Measurements from ENCODE around the gene SSU72.
"Not testable (repeated sequence)": the region's sequence is repeated elsewhere in the genome, so short reads cannot be mapped to it uniquely, and the experiment has no call there.

GRCh38 chr1:1509465-1509850 lies 65.2 kb downstream of the SSU72 start:
- TF ChIP-seq, protein P1, sequence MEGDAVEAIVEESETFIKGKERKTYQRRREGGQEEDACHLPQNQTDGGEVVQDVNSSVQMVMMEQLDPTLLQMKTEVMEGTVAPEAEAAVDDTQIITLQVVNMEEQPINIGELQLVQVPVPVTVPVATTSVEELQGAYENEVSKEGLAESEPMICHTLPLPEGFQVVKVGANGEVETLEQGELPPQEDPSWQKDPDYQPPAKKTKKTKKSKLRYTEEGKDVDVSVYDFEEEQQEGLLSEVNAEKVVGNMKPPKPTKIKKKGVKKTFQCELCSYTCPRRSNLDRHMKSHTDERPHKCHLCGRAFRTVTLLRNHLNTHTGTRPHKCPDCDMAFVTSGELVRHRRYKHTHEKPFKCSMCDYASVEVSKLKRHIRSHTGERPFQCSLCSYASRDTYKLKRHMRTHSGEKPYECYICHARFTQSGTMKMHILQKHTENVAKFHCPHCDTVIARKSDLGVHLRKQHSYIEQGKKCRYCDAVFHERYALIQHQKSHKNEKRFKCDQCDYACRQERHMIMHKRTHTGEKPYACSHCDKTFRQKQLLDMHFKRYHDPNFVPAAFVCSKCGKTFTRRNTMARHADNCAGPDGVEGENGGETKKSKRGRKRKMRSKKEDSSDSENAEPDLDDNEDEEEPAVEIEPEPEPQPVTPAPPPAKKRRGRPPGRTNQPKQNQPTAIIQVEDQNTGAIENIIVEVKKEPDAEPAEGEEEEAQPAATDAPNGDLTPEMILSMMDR (IDR thresholded peaks at IDR 0.05): not testable (repeated sequence)
- TF ChIP-seq POLR2A (IDR thresholded peaks at IDR 0.05): not testable (repeated sequence)
